PFSK-1 (cell line): ENCODE data around the gene DGCR8.

ENCODE experiments used
- FOXP2 ChIP-seq: optimal IDR thresholded peaks from 2 replicates; pipeline ENCODE3; 2011; ENCODE audit warnings: borderline replicate concordance, control low read depth, inconsistent platforms; ENCODE audit not compliant: insufficient read depth; ENCODE audit errors: extremely low read length, extremely low read depth
- POLR2AphosphoS5 ChIP-seq: IDR thresholded peaks from 2 replicates; pipeline ENCODE4 v1.6.1; 2012; ENCODE audit warnings: low read depth, mild to moderate bottlenecking, control low read depth, low read length, moderate library complexity
- SIN3A ChIP-seq: IDR thresholded peaks from 2 replicates; pipeline ENCODE4 v1.6.1; 2012; ENCODE audit warnings: mild to moderate bottlenecking, low read length, moderate library complexity, borderline replicate concordance; ENCODE audit not compliant: insufficient read depth
- TAF1 ChIP-seq: IDR thresholded peaks from 2 replicates; pipeline ENCODE4 v1.6.1; 2012; ENCODE audit warnings: low read length, control low read depth, borderline replicate concordance; ENCODE audit not compliant: insufficient read depth
- TF ChIP-seq, protein P1 (sequence below), 2 experiments: IDR thresholded peaks; 2 replicates each; pipeline versions ENCODE4 v1.6.1 to v1.8.0; 2011 to 2012; ENCODE audit warnings: low read depth in 2 of 2, low read length in 2 of 2, control low read depth in 1 of 2, inconsistent platforms in 1 of 2, mild to moderate bottlenecking in 1 of 2, moderate library complexity in 1 of 2; ENCODE audit not compliant: insufficient read depth in 1 of 2

DGCR8 gene

DNA sequence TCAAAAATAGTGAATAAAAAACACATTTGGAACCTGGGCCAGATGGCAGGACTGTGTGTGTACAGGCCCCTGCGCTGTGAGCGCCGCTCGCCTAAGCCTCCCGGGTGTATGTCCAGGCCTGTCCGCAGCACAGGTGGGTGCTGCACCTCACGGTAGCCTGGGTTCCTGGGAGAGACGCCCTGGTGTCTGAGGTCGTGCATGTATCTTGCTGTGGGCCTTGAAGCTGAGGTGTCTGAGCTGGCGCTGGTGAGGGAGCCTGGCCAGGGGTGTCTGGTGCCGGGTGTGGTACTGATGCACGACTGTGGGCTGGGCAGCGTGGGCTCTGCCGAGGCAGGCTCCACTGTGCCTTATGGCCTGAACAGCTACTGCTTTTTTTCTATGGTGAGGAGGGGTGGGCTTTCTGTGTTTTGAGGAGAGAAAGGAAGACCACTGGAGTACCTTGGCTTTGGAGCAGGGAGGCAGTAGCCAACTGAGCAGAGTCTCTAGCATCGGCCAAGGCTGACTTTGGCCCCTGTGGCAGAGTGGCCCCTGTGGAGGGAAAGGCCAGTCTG lies 47.4 kb downstream of the DGCR8 start:
- TF ChIP-seq SIN3A = no peak
- TF ChIP-seq FOXP2 = no peak
- no peak for TF ChIP-seq TAF1
- no peak for TF ChIP-seq POLR2AphosphoS5
- TF ChIP-seq, protein P1, sequence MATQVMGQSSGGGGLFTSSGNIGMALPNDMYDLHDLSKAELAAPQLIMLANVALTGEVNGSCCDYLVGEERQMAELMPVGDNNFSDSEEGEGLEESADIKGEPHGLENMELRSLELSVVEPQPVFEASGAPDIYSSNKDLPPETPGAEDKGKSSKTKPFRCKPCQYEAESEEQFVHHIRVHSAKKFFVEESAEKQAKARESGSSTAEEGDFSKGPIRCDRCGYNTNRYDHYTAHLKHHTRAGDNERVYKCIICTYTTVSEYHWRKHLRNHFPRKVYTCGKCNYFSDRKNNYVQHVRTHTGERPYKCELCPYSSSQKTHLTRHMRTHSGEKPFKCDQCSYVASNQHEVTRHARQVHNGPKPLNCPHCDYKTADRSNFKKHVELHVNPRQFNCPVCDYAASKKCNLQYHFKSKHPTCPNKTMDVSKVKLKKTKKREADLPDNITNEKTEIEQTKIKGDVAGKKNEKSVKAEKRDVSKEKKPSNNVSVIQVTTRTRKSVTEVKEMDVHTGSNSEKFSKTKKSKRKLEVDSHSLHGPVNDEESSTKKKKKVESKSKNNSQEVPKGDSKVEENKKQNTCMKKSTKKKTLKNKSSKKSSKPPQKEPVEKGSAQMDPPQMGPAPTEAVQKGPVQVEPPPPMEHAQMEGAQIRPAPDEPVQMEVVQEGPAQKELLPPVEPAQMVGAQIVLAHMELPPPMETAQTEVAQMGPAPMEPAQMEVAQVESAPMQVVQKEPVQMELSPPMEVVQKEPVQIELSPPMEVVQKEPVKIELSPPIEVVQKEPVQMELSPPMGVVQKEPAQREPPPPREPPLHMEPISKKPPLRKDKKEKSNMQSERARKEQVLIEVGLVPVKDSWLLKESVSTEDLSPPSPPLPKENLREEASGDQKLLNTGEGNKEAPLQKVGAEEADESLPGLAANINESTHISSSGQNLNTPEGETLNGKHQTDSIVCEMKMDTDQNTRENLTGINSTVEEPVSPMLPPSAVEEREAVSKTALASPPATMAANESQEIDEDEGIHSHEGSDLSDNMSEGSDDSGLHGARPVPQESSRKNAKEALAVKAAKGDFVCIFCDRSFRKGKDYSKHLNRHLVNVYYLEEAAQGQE (IDR thresholded peaks at IDR 0.05; ENCODE audit: insufficient read depth in 1 of 2, low read depth in 2 of 2, low read length in 2 of 2) = no peak

- no peak for TF ChIP-seq TAF1
- no peak for TF ChIP-seq SIN3A
- no peak; the same call in 1 of the 2 replicates for TF ChIP-seq POLR2AphosphoS5
- TF ChIP-seq, protein P1 (IDR thresholded peaks at IDR 0.05; ENCODE audit: insufficient read depth in 1 of 2, low read depth in 2 of 2, low read length in 2 of 2) = no peak
- no peak for TF ChIP-seq FOXP2
Observed at GRCh38 chr22:20127869-20128618, 48.0 kb downstream of the DGCR8 start.

- TF ChIP-seq POLR2AphosphoS5 (no peak), SIN3A (no peak), FOXP2 (no peak), TAF1 (no peak)
- TF ChIP-seq, protein P1 (IDR thresholded peaks at IDR 0.05; ENCODE audit: insufficient read depth in 1 of 2, low read depth in 2 of 2, low read length in 2 of 2) = no peak
Observed at GRCh38 chr22:20128619-20128901, 48.5 kb downstream of the DGCR8 start.

DNA sequence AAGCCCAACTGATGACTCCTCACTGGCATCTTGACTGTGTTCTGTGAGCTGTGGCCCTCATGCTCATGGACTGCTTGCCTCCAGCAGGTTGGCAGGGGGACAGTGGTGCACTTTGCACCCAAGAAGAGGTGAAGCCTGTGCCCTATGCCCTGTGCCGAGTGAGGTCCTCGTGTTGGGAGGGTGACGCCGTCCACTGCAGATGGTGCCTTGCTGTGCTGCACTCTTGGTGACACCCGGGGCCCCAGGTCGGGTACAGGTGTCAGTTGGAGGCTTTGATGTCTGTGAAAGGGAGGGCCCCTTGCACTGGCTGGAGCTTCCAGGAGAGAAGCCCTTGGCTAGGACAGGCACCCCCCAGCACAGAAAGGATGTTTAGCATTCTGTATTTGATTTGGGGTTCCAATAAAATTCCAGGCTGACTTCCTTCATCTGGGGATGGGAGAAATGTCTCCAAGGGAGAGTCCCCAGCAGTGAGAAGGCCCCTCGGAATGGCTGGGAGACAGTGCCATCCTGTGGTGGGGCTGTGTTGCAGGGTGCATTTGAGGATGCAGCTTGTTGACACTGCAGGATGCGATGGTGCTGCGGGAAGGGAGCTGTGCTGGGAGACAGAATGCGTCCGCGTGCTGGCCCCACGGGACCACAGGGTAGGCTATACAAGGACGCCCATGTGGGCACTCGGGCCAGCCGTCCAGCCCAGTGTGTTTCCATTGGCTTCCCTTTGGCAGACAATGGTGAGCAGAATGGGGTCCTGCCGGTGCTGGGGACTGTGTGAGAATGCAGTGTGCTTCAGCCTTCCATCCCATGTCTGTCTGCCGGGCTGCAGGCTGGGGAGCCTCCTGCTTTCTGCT lies 49.1 kb downstream of the DGCR8 start:
- peak; percentile 86 for TF ChIP-seq FOXP2
- TF ChIP-seq, protein P1 (IDR thresholded peaks at IDR 0.05; ENCODE audit: insufficient read depth in 1 of 2, low read depth in 2 of 2, low read length in 2 of 2) = no peak
